GM12878 (cell line): ENCODE measurements around the gene GOSR2.

Experiments
- BRCA1 ChIP-seq: IDR thresholded peaks from 2 replicates; pipeline ENCODE4 v1.6.1; 2011; ENCODE audit warnings: low read depth, low read length, improper control_type of control experiment
- EZH2 ChIP-seq: IDR thresholded peaks from 2 replicates; pipeline ENCODE4 v1.6.1; 2012; ENCODE audit warnings: low read depth, mild to moderate bottlenecking, control low read depth, inconsistent platforms, low read length, borderline replicate concordance; ENCODE audit not compliant: control insufficient read depth
- FOXK2 ChIP-seq: fragments of 450-650 bp; IDR thresholded peaks from 2 replicates; pipeline ENCODE4 v1.6.1; 2017; ENCODE audit warnings: mild to moderate bottlenecking, moderate library complexity
- JUNB ChIP-seq: IDR thresholded peaks from 2 replicates; pipeline ENCODE4 v1.6.1; 2016; ENCODE audit warnings: antibody characterized with exemption, mild to moderate bottlenecking
- POLR2A ChIP-seq: IDR thresholded peaks from 2 replicates; pipeline ENCODE4 v1.6.1; 2011; ENCODE audit warnings: low read depth, mild to moderate bottlenecking, low read length
- RAD21 ChIP-seq: IDR thresholded peaks from 2 replicates; pipeline ENCODE4 v1.6.1; 2011; ENCODE audit warnings: mild to moderate bottlenecking, low read depth, low read length, moderate library complexity; ENCODE audit not compliant: insufficient read depth
- RELA ChIP-seq: fragments of 450-650 bp; IDR thresholded peaks from 2 replicates; pipeline ENCODE4 v1.8.0; 2014; ENCODE audit warnings: borderline replicate concordance; ENCODE audit not compliant: partially characterized antibody
- SIN3A ChIP-seq: IDR thresholded peaks from 2 replicates; pipeline ENCODE4 v1.6.1; 2012; ENCODE audit warnings: low read depth, low read length, improper control_type of control experiment
- TAF1 ChIP-seq: IDR thresholded peaks from 2 replicates; pipeline ENCODE4 v1.6.1; 2011; ENCODE audit warnings: mild to moderate bottlenecking, low read depth, low read length, borderline replicate concordance
- TCF7 ChIP-seq: IDR thresholded peaks from 2 replicates; pipeline ENCODE4 v1.6.1; 2014; ENCODE audit warnings: antibody characterized with exemption, borderline replicate concordance
- TF ChIP-seq, protein P1 (sequence below), 3 experiments: IDR thresholded peaks in 2 of 3; conservative IDR thresholded peaks in 1 of 3; 2 replicates each; pipeline ENCODE4 v1.5.1; 2011; ENCODE audit warnings: low read depth in 3 of 3, low read length in 3 of 3, mild to moderate bottlenecking in 3 of 3, control low read depth in 2 of 3, moderate library complexity in 2 of 3, inconsistent platforms in 1 of 3, mixed read lengths in 1 of 3; ENCODE audit not compliant: control insufficient read depth in 2 of 3, insufficient read depth in 1 of 3; ENCODE audit errors: extremely low read depth in 1 of 3
- TF ChIP-seq, protein P2 (sequence below): IDR thresholded peaks from 2 replicates; pipeline ENCODE4 v1.6.1; 2011; ENCODE audit warnings: low read depth, low read length, improper control_type of control experiment, borderline replicate concordance

DNA sequence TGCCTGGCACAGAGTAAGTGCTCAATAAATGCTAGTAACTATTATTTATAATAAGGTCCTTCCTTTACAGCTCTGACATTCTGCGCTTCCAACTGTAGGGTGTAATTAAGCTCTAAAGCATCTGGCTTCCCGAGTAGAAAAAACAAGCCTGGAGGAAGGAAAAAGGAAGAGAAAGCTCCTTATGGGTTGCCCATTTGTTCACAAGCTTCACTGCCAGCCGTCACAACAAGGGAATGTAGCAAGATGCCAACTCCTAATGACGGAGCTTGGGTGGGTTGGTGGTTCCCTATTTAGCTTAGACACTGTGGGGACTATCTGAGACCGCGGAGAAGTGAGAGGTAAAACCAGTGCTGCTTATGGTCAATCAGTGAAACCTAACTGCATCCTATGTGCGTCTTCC lies 63.4 kb downstream of the GOSR2 start:
- TF ChIP-seq, protein P1, sequence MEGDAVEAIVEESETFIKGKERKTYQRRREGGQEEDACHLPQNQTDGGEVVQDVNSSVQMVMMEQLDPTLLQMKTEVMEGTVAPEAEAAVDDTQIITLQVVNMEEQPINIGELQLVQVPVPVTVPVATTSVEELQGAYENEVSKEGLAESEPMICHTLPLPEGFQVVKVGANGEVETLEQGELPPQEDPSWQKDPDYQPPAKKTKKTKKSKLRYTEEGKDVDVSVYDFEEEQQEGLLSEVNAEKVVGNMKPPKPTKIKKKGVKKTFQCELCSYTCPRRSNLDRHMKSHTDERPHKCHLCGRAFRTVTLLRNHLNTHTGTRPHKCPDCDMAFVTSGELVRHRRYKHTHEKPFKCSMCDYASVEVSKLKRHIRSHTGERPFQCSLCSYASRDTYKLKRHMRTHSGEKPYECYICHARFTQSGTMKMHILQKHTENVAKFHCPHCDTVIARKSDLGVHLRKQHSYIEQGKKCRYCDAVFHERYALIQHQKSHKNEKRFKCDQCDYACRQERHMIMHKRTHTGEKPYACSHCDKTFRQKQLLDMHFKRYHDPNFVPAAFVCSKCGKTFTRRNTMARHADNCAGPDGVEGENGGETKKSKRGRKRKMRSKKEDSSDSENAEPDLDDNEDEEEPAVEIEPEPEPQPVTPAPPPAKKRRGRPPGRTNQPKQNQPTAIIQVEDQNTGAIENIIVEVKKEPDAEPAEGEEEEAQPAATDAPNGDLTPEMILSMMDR (IDR thresholded peaks at IDR 0.05 in 2 of 3, conservative IDR thresholded peaks at IDR 0.05 in 1 of 3; ENCODE audit: control insufficient read depth in 2 of 3, extremely low read depth in 1 of 3, insufficient read depth in 1 of 3, low read depth in 3 of 3, low read length in 3 of 3), result no peak
- TF ChIP-seq RAD21 (no peak), EZH2 (no peak), FOXK2 (no peak), BRCA1 (no peak), TCF7 (no peak), RELA (no peak), JUNB (no peak), SIN3A (no peak), POLR2A (no peak), TAF1 (no peak)
- TF ChIP-seq, protein P2, sequence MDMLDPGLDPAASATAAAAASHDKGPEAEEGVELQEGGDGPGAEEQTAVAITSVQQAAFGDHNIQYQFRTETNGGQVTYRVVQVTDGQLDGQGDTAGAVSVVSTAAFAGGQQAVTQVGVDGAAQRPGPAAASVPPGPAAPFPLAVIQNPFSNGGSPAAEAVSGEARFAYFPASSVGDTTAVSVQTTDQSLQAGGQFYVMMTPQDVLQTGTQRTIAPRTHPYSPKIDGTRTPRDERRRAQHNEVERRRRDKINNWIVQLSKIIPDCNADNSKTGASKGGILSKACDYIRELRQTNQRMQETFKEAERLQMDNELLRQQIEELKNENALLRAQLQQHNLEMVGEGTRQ, result no peak
